ENCODE results near the gene ULK2.

GRCh38 chr17:19915245-19915978, 47.7 kb upstream of the ULK2 start:
- TF ChIP-seq POLR2A (IDR thresholded peaks at IDR 0.05; ENCODE audit: low read length) (no peak), GATA1 (IDR thresholded peaks at IDR 0.05; ENCODE audit: low read depth, low read length) (no peak)

All from erythroblast (primary cell).